ENCODE results near the gene DHRSX. TPM values are rescaled to one million over a fixed set of nuclear protein-coding genes. Genes with fewer than 3 reads are reported as not detected.

Gene DHRSX
- total RNA-seq, 1 donor from 2014 or later: 25.1 TPM

GRCh38 chrX:2176274-2176673 lies 324.5 kb downstream of the DHRSX start:
- Mint-ChIP-seq H3K4me1 (peaks cover 4% of the 10 kb centered on the region), H3K36me3 (ENCODE audit: low read depth) (no peaks in the 10 kb centered on the region), H3K9me3 (no peaks in the 10 kb centered on the region), H3K27me3 (ENCODE audit: low read depth) (no peaks in the 10 kb centered on the region), H3K27ac (ENCODE audit: unreplicated experiment) (no peak overlapping the region), H3K4me3 (no peak overlapping the region)
- TF ChIP-seq, protein P1, sequence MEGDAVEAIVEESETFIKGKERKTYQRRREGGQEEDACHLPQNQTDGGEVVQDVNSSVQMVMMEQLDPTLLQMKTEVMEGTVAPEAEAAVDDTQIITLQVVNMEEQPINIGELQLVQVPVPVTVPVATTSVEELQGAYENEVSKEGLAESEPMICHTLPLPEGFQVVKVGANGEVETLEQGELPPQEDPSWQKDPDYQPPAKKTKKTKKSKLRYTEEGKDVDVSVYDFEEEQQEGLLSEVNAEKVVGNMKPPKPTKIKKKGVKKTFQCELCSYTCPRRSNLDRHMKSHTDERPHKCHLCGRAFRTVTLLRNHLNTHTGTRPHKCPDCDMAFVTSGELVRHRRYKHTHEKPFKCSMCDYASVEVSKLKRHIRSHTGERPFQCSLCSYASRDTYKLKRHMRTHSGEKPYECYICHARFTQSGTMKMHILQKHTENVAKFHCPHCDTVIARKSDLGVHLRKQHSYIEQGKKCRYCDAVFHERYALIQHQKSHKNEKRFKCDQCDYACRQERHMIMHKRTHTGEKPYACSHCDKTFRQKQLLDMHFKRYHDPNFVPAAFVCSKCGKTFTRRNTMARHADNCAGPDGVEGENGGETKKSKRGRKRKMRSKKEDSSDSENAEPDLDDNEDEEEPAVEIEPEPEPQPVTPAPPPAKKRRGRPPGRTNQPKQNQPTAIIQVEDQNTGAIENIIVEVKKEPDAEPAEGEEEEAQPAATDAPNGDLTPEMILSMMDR (conservative IDR thresholded peaks at IDR 0.05): no peak
- no peak for DNase-seq (ENCODE audit: low read depth, low spot score)

GRCh38 chrX:2172359-2172758 lies 328.4 kb downstream of the DHRSX start:
- peaks cover 3% of the 10 kb centered on the region for H3K9me3 Mint-ChIP-seq
- TF ChIP-seq, protein P1 (conservative IDR thresholded peaks at IDR 0.05): no peak
- DNase-seq (ENCODE audit: low read depth, low spot score): no peak

More at GRCh38 chrX:2172359-2172758, 328.4 kb downstream of the DHRSX start:
- peaks cover 4% of the 10 kb centered on the region for H3K4me1 Mint-ChIP-seq
- H3K27ac Mint-ChIP-seq (ENCODE audit: unreplicated experiment): no peak overlapping the region
- H3K4me3 Mint-ChIP-seq: no peak overlapping the region
- H3K27me3 Mint-ChIP-seq (ENCODE audit: low read depth): no peaks in the 10 kb centered on the region
- peaks cover 3% of the 10 kb centered on the region for H3K36me3 Mint-ChIP-seq (ENCODE audit: low read depth)

Other genes starting within 250 kb of the DHRSX start
- 41.6 and 42.0 TPM in 2 replicates for gene ZBED1, start within 50 bp of the DHRSX start, total RNA-seq
- 158 and 165 TPM in 2 replicates for gene CD99, start 190.3 kb upstream of the DHRSX start, total RNA-seq

Data from neural crest cell (in vitro differentiated cells).